Astrocyte (in vitro differentiated cells and primary cell): Measurements from ENCODE around the gene TSTD2. TPM values are rescaled to one million over a fixed set of nuclear protein-coding genes. Genes with fewer than 3 reads are reported as not detected.

Experiments used
- DNase-seq: peaks from one replicate; pipeline ENCODE4 v3.0.0-alpha.2; 2010; ENCODE audit warnings: low read depth
- FAIRE-seq: peaks from 2 replicates; lab custom pipeline; 2011; peaks lifted over from hg19 to GRCh38; lab: Jason Lieb, UNC
- H2AFZ ChIP-seq: 2 replicates; pipeline ENCODE4 v1.6.0; 2012; ENCODE audit warnings: low read depth, low read length, inconsistent platforms
- H3K27ac ChIP-seq: 2 replicates; pipeline ENCODE4 v1.5.1; 2011; ENCODE audit warnings: low read depth, low read length, inconsistent platforms
- H3K27me3 ChIP-seq: 2 replicates; pipeline ENCODE4 v1.6.0; 2011; ENCODE audit warnings: low read length, inconsistent platforms; ENCODE audit not compliant: insufficient read depth
- H3K36me3 ChIP-seq: 2 replicates; pipeline ENCODE4 v1.5.1; 2011; ENCODE audit warnings: low read length, inconsistent platforms; ENCODE audit not compliant: insufficient read depth
- H3K4me1 ChIP-seq: 2 replicates; pipeline ENCODE4 v1.5.1; 2011; ENCODE audit warnings: low read length, inconsistent platforms; ENCODE audit not compliant: insufficient read depth
- H3K4me2 ChIP-seq: 2 replicates; pipeline ENCODE4 v1.6.0; 2012; ENCODE audit warnings: low read length, inconsistent platforms
- H3K4me3 ChIP-seq: 2 replicates; pipeline ENCODE4 v1.5.1; 2011; ENCODE audit warnings: low read depth, mild to moderate bottlenecking, low read length, inconsistent platforms; ENCODE audit not compliant: insufficient read depth
- H3K79me2 ChIP-seq: 2 replicates; pipeline ENCODE4 v1.6.0; 2012; ENCODE audit warnings: mild to moderate bottlenecking, low read length, inconsistent platforms; ENCODE audit not compliant: insufficient read depth
- H3K9ac ChIP-seq: 2 replicates; pipeline ENCODE4 v1.6.0; 2012; ENCODE audit warnings: mild to moderate bottlenecking, low read length, inconsistent platforms
- H3K9me3 ChIP-seq: 2 replicates; pipeline ENCODE4 v1.5.1; 2012; ENCODE audit warnings: low read depth, mild to moderate bottlenecking, low read length, inconsistent platforms; ENCODE audit not compliant: insufficient read depth
- H4K20me1 ChIP-seq: 2 replicates; pipeline ENCODE4 v1.6.0; 2012; ENCODE audit warnings: low read length, inconsistent platforms; ENCODE audit not compliant: insufficient read depth
- H3K27ac Mint-ChIP-seq: one replicate; pipeline ENCODE4 v1.8.0; 2021; ENCODE audit warnings: mild to moderate bottlenecking, mixed read lengths; ENCODE audit not compliant: unreplicated experiment
- H3K27me3 Mint-ChIP-seq: one replicate; pipeline ENCODE4 v1.8.0; 2021; ENCODE audit warnings: low read depth, mixed read lengths; ENCODE audit not compliant: unreplicated experiment
- H3K36me3 Mint-ChIP-seq: one replicate; pipeline ENCODE4 v1.8.0; 2021; ENCODE audit warnings: low read depth, mixed read lengths; ENCODE audit not compliant: unreplicated experiment
- H3K4me1 Mint-ChIP-seq: one replicate; pipeline ENCODE4 v1.8.0; 2021; ENCODE audit warnings: low read depth, mixed read lengths; ENCODE audit not compliant: unreplicated experiment
- H3K4me3 Mint-ChIP-seq: one replicate; pipeline ENCODE4 v1.8.0; 2021; ENCODE audit warnings: mild to moderate bottlenecking, moderate library complexity, mixed read lengths; ENCODE audit not compliant: unreplicated experiment
- H3K9me3 Mint-ChIP-seq: one replicate; pipeline ENCODE4 v1.8.0; 2021; ENCODE audit warnings: mild to moderate bottlenecking, mixed read lengths; ENCODE audit not compliant: unreplicated experiment
- EZH2 ChIP-seq: IDR thresholded peaks from 2 replicates; pipeline ENCODE4 v1.6.1; 2012; ENCODE audit warnings: mild to moderate bottlenecking, low read length, inconsistent platforms; ENCODE audit not compliant: insufficient read depth
- total RNA-seq: library from RNA; stranded (reverse); gene quantifications from 2 replicates; pipeline ENCODE4 v1.2.1, GENCODE V29; 2021
- TF ChIP-seq, protein P1 (sequence below): IDR thresholded peaks from 2 replicates; pipeline ENCODE4 v1.5.1; 2011; ENCODE audit warnings: low read depth, mild to moderate bottlenecking, inconsistent platforms, low read length, moderate library complexity; ENCODE audit not compliant: insufficient read depth

TSTD2 gene
- total RNA-seq, 1 donor from 2014 or later: 19.4 TPM

DNA sequence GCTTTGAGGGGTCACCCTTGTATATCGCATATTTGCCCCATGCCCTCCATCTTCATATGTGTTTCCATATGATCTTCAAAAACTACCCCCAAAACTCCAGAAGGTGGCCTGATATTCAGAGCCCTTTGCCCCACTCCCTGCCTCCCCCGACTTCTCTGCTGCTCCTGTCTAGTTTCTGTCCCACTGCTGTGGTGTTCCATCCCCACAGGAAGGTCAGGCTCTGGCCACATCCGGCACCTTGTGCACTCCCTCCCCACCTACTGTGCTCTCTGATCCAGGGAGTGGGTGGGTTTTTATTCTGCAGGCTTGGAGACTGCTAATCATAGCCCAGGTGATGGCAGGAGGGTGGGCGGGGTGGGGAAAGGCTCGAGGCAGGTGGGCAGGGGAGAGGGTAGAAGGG, 79.3 kb downstream of the TSTD2 start:
- H3K79me2 ChIP-seq: no peaks in the 10 kb centered on the region
- H2AFZ ChIP-seq: no peak overlapping the region
- H3K27ac ChIP-seq: no peak overlapping the region
- FAIRE-seq (no peak), DNase-seq (no peak)
- no peaks in the 10 kb centered on the region for H3K36me3 Mint-ChIP-seq
- H3K27me3 ChIP-seq: peaks cover 2% of the 10 kb centered on the region
- H3K9ac ChIP-seq: no peak overlapping the region
- H4K20me1 ChIP-seq: no peaks in the 10 kb centered on the region
- H3K4me2 ChIP-seq: no peak overlapping the region
- no peaks in the 10 kb centered on the region for H3K9me3 ChIP-seq
- H3K36me3 ChIP-seq: no peaks in the 10 kb centered on the region
- no peak overlapping the region for H3K4me3 ChIP-seq
- TF ChIP-seq, protein P1, sequence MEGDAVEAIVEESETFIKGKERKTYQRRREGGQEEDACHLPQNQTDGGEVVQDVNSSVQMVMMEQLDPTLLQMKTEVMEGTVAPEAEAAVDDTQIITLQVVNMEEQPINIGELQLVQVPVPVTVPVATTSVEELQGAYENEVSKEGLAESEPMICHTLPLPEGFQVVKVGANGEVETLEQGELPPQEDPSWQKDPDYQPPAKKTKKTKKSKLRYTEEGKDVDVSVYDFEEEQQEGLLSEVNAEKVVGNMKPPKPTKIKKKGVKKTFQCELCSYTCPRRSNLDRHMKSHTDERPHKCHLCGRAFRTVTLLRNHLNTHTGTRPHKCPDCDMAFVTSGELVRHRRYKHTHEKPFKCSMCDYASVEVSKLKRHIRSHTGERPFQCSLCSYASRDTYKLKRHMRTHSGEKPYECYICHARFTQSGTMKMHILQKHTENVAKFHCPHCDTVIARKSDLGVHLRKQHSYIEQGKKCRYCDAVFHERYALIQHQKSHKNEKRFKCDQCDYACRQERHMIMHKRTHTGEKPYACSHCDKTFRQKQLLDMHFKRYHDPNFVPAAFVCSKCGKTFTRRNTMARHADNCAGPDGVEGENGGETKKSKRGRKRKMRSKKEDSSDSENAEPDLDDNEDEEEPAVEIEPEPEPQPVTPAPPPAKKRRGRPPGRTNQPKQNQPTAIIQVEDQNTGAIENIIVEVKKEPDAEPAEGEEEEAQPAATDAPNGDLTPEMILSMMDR: no peak
- no peak for TF ChIP-seq EZH2
- H3K4me3 Mint-ChIP-seq: no peak overlapping the region
- H3K27ac Mint-ChIP-seq: no peak overlapping the region
- H3K27me3 Mint-ChIP-seq: peaks cover 40% of the 10 kb centered on the region
- H3K4me1 ChIP-seq: peaks cover 5% of the 10 kb centered on the region
- H3K4me1 Mint-ChIP-seq: peaks cover under 1% of the 10 kb centered on the region
- H3K9me3 Mint-ChIP-seq: peaks cover 2% of the 10 kb centered on the region

DNA sequence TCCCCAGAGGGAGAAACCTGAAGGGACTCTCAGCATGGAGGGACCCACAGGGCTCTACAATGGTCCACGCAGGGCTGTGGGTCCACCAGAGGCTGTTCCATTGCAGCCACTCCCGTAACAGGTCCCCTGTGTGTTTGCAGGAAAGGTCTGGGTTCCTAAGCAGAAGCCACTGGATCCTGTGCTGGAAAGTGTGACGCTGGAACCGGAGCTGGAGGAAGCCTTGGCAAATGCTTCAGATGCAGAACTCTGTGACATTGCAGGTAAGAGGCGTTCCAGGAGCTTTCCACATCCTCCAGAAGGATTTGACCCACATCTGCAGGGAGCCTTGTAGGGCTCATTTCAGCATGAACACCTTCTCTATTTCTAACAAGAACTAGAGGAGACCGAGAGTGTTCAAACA, 80.0 kb downstream of the TSTD2 start:
- H3K27me3 Mint-ChIP-seq: peaks cover 41% of the 10 kb centered on the region

DNA sequence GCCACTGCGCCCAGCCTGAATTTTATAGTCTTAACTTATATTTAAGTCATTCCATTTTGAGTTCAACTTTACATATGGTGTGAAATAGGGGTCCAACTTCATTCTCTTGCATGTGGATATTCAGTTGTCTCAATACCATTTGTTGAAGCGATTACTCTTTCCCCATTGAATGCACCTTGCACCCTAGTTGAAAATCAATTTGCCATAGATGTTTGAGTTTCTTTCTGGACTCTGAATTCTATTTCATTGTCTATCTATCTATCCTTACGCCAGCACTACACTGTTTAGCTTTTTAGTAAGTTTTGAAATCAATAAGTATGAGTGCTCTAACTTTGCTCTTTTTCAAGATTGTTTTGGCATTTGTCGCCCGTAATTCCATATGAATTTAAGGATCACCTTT, 81.9 kb downstream of the TSTD2 start:
- no peak for FAIRE-seq
- TF ChIP-seq, protein P1: no peak
- TF ChIP-seq EZH2: no peak
- Mint-ChIP-seq H3K36me3 (no peaks in the 10 kb centered on the region), H3K4me3 (no peak overlapping the region), H3K4me1 (no peaks in the 10 kb centered on the region), H3K27me3 (peaks cover 32% of the 10 kb centered on the region), H3K27ac (no peak overlapping the region), H3K9me3 (peaks cover 4% of the 10 kb centered on the region)
- H3K36me3 ChIP-seq: no peaks in the 10 kb centered on the region
- H4K20me1 ChIP-seq: no peaks in the 10 kb centered on the region
- H3K9me3 ChIP-seq: no peaks in the 10 kb centered on the region
- no peak for DNase-seq
- no peak overlapping the region for H2AFZ ChIP-seq
- H3K4me1 ChIP-seq: peaks cover 5% of the 10 kb centered on the region
- H3K27ac ChIP-seq: no peak overlapping the region
- no peak overlapping the region for H3K4me3 ChIP-seq
- H3K9ac ChIP-seq: no peak overlapping the region
- H3K4me2 ChIP-seq: no peak overlapping the region
- H3K79me2 ChIP-seq: no peaks in the 10 kb centered on the region
- peaks cover 2% of the 10 kb centered on the region for H3K27me3 ChIP-seq

More for the DNA sequence above, 80.0 kb downstream of the TSTD2 start:
- H3K4me1 ChIP-seq: peaks cover 5% of the 10 kb centered on the region
- H3K36me3 Mint-ChIP-seq: no peaks in the 10 kb centered on the region
- no peaks in the 10 kb centered on the region for H3K36me3 ChIP-seq
- peaks cover 2% of the 10 kb centered on the region for H3K27me3 ChIP-seq
- no peak overlapping the region for H3K4me3 ChIP-seq
- H2AFZ ChIP-seq: no peak overlapping the region
- FAIRE-seq: no peak
- H3K27ac ChIP-seq: no peak overlapping the region
- no peaks in the 10 kb centered on the region for H3K79me2 ChIP-seq
- no peaks in the 10 kb centered on the region for H3K9me3 ChIP-seq
- no peak overlapping the region for H3K4me2 ChIP-seq
- no peak for DNase-seq
- H3K4me1 Mint-ChIP-seq: no peaks in the 10 kb centered on the region
- H3K9me3 Mint-ChIP-seq: peaks cover 3% of the 10 kb centered on the region
- no peak for TF ChIP-seq EZH2
- TF ChIP-seq, protein P1: no peak
- H3K9ac ChIP-seq: no peak overlapping the region
- no peak overlapping the region for H3K27ac Mint-ChIP-seq
- H4K20me1 ChIP-seq: no peaks in the 10 kb centered on the region
- no peak overlapping the region for H3K4me3 Mint-ChIP-seq
